ENCODE data around the gene MIGA1. TPM values are rescaled to one million over a fixed set of nuclear protein-coding genes. Genes with fewer than 3 reads are reported as not detected.

Gene MIGA1
- total and polyA plus RNA-seq, 3 experiments from 2014 or later = 6.9 to 11.7 (median 10.2) TPM

Other genes with a start within 250 kb of the MIGA1 start
- 10 to 100 TPM; 58.3 to 60.2 TPM for gene ZZZ3, start 97.0 kb upstream of the MIGA1 start, total RNA-seq
- 42.7 TPM for gene ZZZ3, start 97.0 kb upstream of the MIGA1 start, polyA plus RNA-seq
- 10 to 100 TPM; 41.8 to 43.1 TPM for gene USP33, start 19.8 kb upstream of the MIGA1 start, total RNA-seq
- 38.9 TPM for gene USP33, start 19.8 kb upstream of the MIGA1 start, polyA plus RNA-seq
- gene NEXN, start 109.0 kb downstream of the MIGA1 start, total RNA-seq = under 1 TPM; 0.09 to 0.42 TPM
- gene NEXN, start 109.0 kb downstream of the MIGA1 start, polyA plus RNA-seq = 0.84 TPM
- 100 to 1,000 TPM; 215 to 217 TPM for gene FUBP1, start 199.4 kb downstream of the MIGA1 start, total RNA-seq
- 54.6 TPM for gene FUBP1, start 199.4 kb downstream of the MIGA1 start, polyA plus RNA-seq
- 10 to 100 TPM in 1 of 2 experiments, 1 to 10 TPM in 1; 8.1 to 10.6 TPM for gene DNAJB4, start 225.3 kb downstream of the MIGA1 start, total RNA-seq
- 5.3 TPM for gene DNAJB4, start 225.3 kb downstream of the MIGA1 start, polyA plus RNA-seq